H9 (cell line): ENCODE data around the gene GCH1. TPM values are rescaled to one million over a fixed set of nuclear protein-coding genes. Genes with fewer than 3 reads are reported as not detected.

Source experiments
- DNase-seq: peaks from one replicate; pipeline ENCODE4 v3.0.0-alpha.2; 2017
- H2AFZ ChIP-seq: one replicate; pipeline ENCODE4 v1.6.1; 2013; ENCODE audit warnings: mild to moderate bottlenecking, low read length, control low read depth, moderate library complexity
- H2AK5ac ChIP-seq: 2 replicates; pipeline ENCODE4 v1.6.1; 2013; ENCODE audit warnings: low read length, control low read depth, mixed read lengths; ENCODE audit not compliant: insufficient read length
- H2BK120ac ChIP-seq: one replicate; pipeline ENCODE4 v1.6.1; 2013; ENCODE audit warnings: low read depth, mild to moderate bottlenecking, low read length, control low read depth, inconsistent platforms; ENCODE audit not compliant: poor library complexity, severe bottlenecking
- H2BK12ac ChIP-seq: 2 replicates; pipeline ENCODE4 v1.6.1; 2013; ENCODE audit warnings: low read length, control low read depth, mixed read lengths, low read depth; ENCODE audit not compliant: insufficient read length
- H2BK15ac ChIP-seq: 2 replicates; pipeline ENCODE4 v1.6.1; 2013; ENCODE audit warnings: low read depth, low read length, control low read depth
- H2BK20ac ChIP-seq: one replicate; pipeline ENCODE4 v1.6.1; 2013; ENCODE audit warnings: low read depth, mild to moderate bottlenecking, low read length, control low read depth, inconsistent platforms; ENCODE audit not compliant: poor library complexity, severe bottlenecking
- H2BK5ac ChIP-seq: 2 replicates; pipeline ENCODE4 v1.6.1; 2013; ENCODE audit warnings: low read length, control low read depth, mixed read lengths; ENCODE audit not compliant: insufficient read length
- H3K14ac ChIP-seq: 2 replicates; pipeline ENCODE4 v1.6.1; 2013; ENCODE audit warnings: low read length, control low read depth; ENCODE audit not compliant: insufficient read depth
- H3K18ac ChIP-seq: 2 replicates; pipeline ENCODE4 v1.6.1; 2013; ENCODE audit warnings: low read depth, mild to moderate bottlenecking, mixed read lengths, low read length, control low read depth; ENCODE audit not compliant: insufficient read length
- H3K23ac ChIP-seq: 2 replicates; pipeline ENCODE4 v1.6.1; 2013; ENCODE audit warnings: low read length, control low read depth, mixed read lengths, low read depth; ENCODE audit not compliant: insufficient read length
- H3K23me2 ChIP-seq: 2 replicates; pipeline ENCODE4 v1.6.1; 2013; ENCODE audit warnings: low read depth, mild to moderate bottlenecking, mixed read lengths, low read length, control low read depth; ENCODE audit not compliant: insufficient read length, poor library complexity, severe bottlenecking
- H3K27ac ChIP-seq: 2 replicates; pipeline ENCODE4 v1.5.1; 2013; ENCODE audit warnings: low read length, control low read depth, mixed read lengths, low read depth; ENCODE audit not compliant: insufficient read length
- H3K27me3 ChIP-seq: 2 replicates; pipeline ENCODE4 v1.6.1; 2013; ENCODE audit warnings: low read length, control low read depth, inconsistent platforms; ENCODE audit not compliant: insufficient read depth
- H3K4ac ChIP-seq: 2 replicates; pipeline ENCODE4 v1.6.1; 2013; ENCODE audit warnings: low read depth, mild to moderate bottlenecking, control low read depth, inconsistent platforms, low read length, moderate library complexity
- H3K4me1 ChIP-seq: 2 replicates; pipeline ENCODE4 v1.6.1; 2013; ENCODE audit warnings: low read length, control low read depth, inconsistent platforms; ENCODE audit not compliant: insufficient read depth
- H3K4me2 ChIP-seq: 2 replicates; pipeline ENCODE4 v1.6.1; 2013; ENCODE audit warnings: low read length, control low read depth, mixed read lengths; ENCODE audit not compliant: insufficient read length, insufficient read depth
- H3K56ac ChIP-seq: 2 replicates; pipeline ENCODE4 v1.6.1; 2013; ENCODE audit warnings: low read depth, mild to moderate bottlenecking, mixed read lengths, low read length, control low read depth; ENCODE audit not compliant: insufficient read length
- H3K79me1 ChIP-seq: 2 replicates; pipeline ENCODE4 v1.6.1; 2013; ENCODE audit warnings: low read depth, mild to moderate bottlenecking, moderate library complexity, low read length, control low read depth, inconsistent platforms; ENCODE audit not compliant: insufficient read depth, poor library complexity, severe bottlenecking
- H3K79me2 ChIP-seq: 2 replicates; pipeline ENCODE4 v1.6.1; 2013; ENCODE audit warnings: low read length, control low read depth, inconsistent platforms; ENCODE audit not compliant: insufficient read depth
- H3K9ac ChIP-seq: 2 replicates; pipeline ENCODE4 v1.6.1; 2013; ENCODE audit warnings: low read length, control low read depth, mixed read lengths; ENCODE audit not compliant: insufficient read length; ENCODE audit errors: extremely low read depth
- H3K9me3 ChIP-seq: one replicate; pipeline ENCODE4 v1.6.1; 2013; ENCODE audit warnings: low read depth, low read length, inconsistent platforms; ENCODE audit not compliant: control insufficient read depth
- H3T11ph ChIP-seq: one replicate; pipeline ENCODE4 v1.6.1; 2013; ENCODE audit warnings: mild to moderate bottlenecking, low read length, control low read depth, inconsistent platforms
- H4K20me1 ChIP-seq: one replicate; pipeline ENCODE4 v1.6.1; 2013; ENCODE audit not compliant: control insufficient read depth, insufficient read length, insufficient read depth
- H4K5ac ChIP-seq: 2 replicates; pipeline ENCODE4 v1.6.1; 2013; ENCODE audit warnings: low read depth, mild to moderate bottlenecking, mixed read lengths, low read length, control low read depth; ENCODE audit not compliant: insufficient read length
- H4K8ac ChIP-seq: replicated peaks from 2 replicates; pipeline ENCODE4 v1.6.1; 2013; ENCODE audit warnings: low read length, control low read depth, mixed read lengths, low read depth; ENCODE audit not compliant: insufficient read length
- H4K91ac ChIP-seq: 2 replicates; pipeline ENCODE4 v1.6.1; 2013; ENCODE audit warnings: low read depth, mild to moderate bottlenecking, moderate library complexity, mixed read lengths, low read length, control low read depth; ENCODE audit not compliant: insufficient read length
- H3K27ac Mint-ChIP-seq, 3 experiments: 2 replicates in 2 of 3; 3 replicates in 1 of 3; pipeline ENCODE4 v1.8.0; 2020 to 2021; ENCODE audit warnings: mixed read lengths in 3 of 3, mild to moderate bottlenecking in 1 of 3, moderate library complexity in 1 of 3
- H3K27me3 Mint-ChIP-seq: 2 replicates; pipeline ENCODE4 v1.8.0; 2021; ENCODE audit warnings: low read depth, mild to moderate bottlenecking, moderate library complexity, mixed read lengths
- H3K36me3 Mint-ChIP-seq, 3 experiments: 2 replicates in 2 of 3; 3 replicates in 1 of 3; pipeline ENCODE4 v1.8.0; 2020 to 2021; ENCODE audit warnings: low read depth in 3 of 3, mixed read lengths in 3 of 3; ENCODE audit not compliant: insufficient read depth in 1 of 3
- H3K4me1 Mint-ChIP-seq, 2 experiments: 2 replicates each; pipeline ENCODE4 v1.8.0; 2020; ENCODE audit warnings: mixed read lengths in 2 of 2
- H3K4me3 Mint-ChIP-seq, 2 experiments: 2 replicates in 1 of 2; 3 replicates in 1 of 2; pipeline ENCODE4 v1.8.0; 2020 to 2021; ENCODE audit warnings: mild to moderate bottlenecking in 2 of 2, mixed read lengths in 2 of 2, moderate library complexity in 1 of 2
- H3K9me3 Mint-ChIP-seq, 2 experiments: 2 replicates in 1 of 2; 3 replicates in 1 of 2; pipeline ENCODE4 v1.8.0; 2020; ENCODE audit warnings: mild to moderate bottlenecking in 2 of 2, mixed read lengths in 2 of 2, moderate library complexity in 1 of 2
- CTCF ChIP-seq: fragments of 200-600 bp; sonication (generic); conservative IDR thresholded peaks from 3 replicates; pipeline ENCODE4 v1.8.0; 2021; ENCODE audit warnings: antibody characterized with exemption, mild to moderate bottlenecking
- total RNA-seq: library from RNA; stranded (reverse); gene quantifications from 2 replicates; pipeline ENCODE4 v1.2.1, GENCODE V29; 2021

GCH1 gene
- total RNA-seq, 1 experiment from 2014 or later: 7.7 TPM

- Histone ChIP-seq H3K14ac (no peak overlapping the region), H2AFZ (no peak overlapping the region), H3K23ac (no peak overlapping the region), H4K91ac (no peak overlapping the region), H4K5ac (no peak overlapping the region), H2BK12ac (no peak overlapping the region), H2AK5ac (no peak overlapping the region), H3K79me2 (no peaks in the 10 kb centered on the region), H2BK5ac (no peak overlapping the region), H3K4me1 (no peaks in the 10 kb centered on the region), H3K27me3 (no peaks in the 10 kb centered on the region), H3K9ac (no peak overlapping the region), H2BK20ac (no peak overlapping the region), H4K8ac (no peak overlapping the region), H3K9me3 (no peaks in the 10 kb centered on the region), H3K27ac (no peak overlapping the region), H3K4me2 (no peak overlapping the region), H4K20me1 (no peaks in the 10 kb centered on the region), H3T11ph (no peak overlapping the region), H3K4ac (no peak overlapping the region), H3K79me1 (no peaks in the 10 kb centered on the region), H2BK15ac (no peak overlapping the region), H3K23me2 (no peaks in the 10 kb centered on the region), H2BK120ac (no peak overlapping the region), H3K18ac (no peak overlapping the region), H3K56ac (no peak overlapping the region)
- H3K9me3 Mint-ChIP-seq: peaks cover 13 to 19% of the 10 kb centered on the region in 2 experiments; a peak in 4 of 5 replicates
- H3K4me3 Mint-ChIP-seq: no peak overlapping the region
- TF ChIP-seq CTCF: no peak
- no peak for DNase-seq
- no peaks in the 10 kb centered on the region for H3K36me3 Mint-ChIP-seq
- H3K27me3 Mint-ChIP-seq: peaks cover 6% of the 10 kb centered on the region
- peaks cover 3 to 4% of the 10 kb centered on the region in 2 experiments; a peak in 3 of 4 replicates for H3K4me1 Mint-ChIP-seq
- H3K27ac Mint-ChIP-seq: no peak overlapping the region
These were observed 79.9 kb downstream of the GCH1 start for GRCh38 chr14:54822685-54823084.
